HL-60 (cell line): ENCODE measurements around the gene PARP2.

Source experiments
- CTCF ChIP-seq: IDR thresholded peaks from one replicate; pipeline ENCODE4 v1.5.1; 2011; ENCODE audit warnings: low read length, control low read depth, inconsistent platforms; ENCODE audit not compliant: insufficient read depth
- POLR2AphosphoS5 ChIP-seq: IDR thresholded peaks from 2 replicates; pipeline ENCODE4 v1.6.1; 2012; ENCODE audit warnings: low read depth
- REST ChIP-seq: IDR thresholded peaks from 2 replicates; pipeline ENCODE4 v1.6.1; 2012; ENCODE audit warnings: low read depth; ENCODE audit not compliant: insufficient replicate concordance

DNA sequence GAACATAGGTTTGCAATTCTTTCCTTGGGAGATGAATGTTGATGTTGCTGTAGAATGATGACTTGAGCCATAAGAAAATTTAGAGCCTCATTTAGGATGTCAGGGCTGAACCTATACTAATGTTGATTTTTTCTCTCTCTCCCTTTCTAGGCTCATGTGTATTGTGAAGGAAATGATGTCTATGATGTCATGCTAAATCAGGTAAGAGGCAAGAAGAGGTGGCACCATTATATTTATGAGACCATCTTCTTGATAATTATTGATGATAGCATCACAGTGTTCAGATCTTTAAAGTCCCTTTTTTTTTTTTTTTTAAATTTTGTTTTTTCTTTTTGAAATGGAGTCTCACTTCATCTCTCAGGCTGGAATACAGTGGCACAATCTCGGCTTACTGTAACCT lies 3.3 kb downstream of the PARP2 start:
- no peak for TF ChIP-seq CTCF
- TF ChIP-seq REST: no peak
- TF ChIP-seq POLR2AphosphoS5: no peak
